NT2/D1 (cell line): ENCODE results near the gene PRKAA1.
A peak's percentile ranks its signal among the peaks of the same experiment; 100 is the strongest.

Source experiments
- DNase-seq: peaks from one replicate; pipeline ENCODE4 v3.0.0-alpha.2; 2011; ENCODE audit warnings: low read depth, low spot score
- H3K27me3 ChIP-seq: 2 replicates; pipeline ENCODE4 v1.6.0; 2011; ENCODE audit warnings: mild to moderate bottlenecking; ENCODE audit not compliant: insufficient read length, insufficient read depth
- H3K36me3 ChIP-seq: 2 replicates; pipeline ENCODE4 v1.6.1; 2011; ENCODE audit warnings: mild to moderate bottlenecking, low read length, mixed read lengths; ENCODE audit not compliant: insufficient read depth, insufficient read length
- H3K4me1 ChIP-seq: 2 replicates; pipeline ENCODE4 v1.5.1; 2011; ENCODE audit not compliant: insufficient read depth, insufficient read length
- H3K4me3 ChIP-seq: 2 replicates; pipeline ENCODE4 v1.5.1; 2011; ENCODE audit warnings: low read depth; ENCODE audit not compliant: insufficient read length
- H3K9ac ChIP-seq: 2 replicates; pipeline ENCODE4 v1.6.0; 2011; ENCODE audit warnings: low read depth; ENCODE audit not compliant: insufficient read length
- H3K9me3 ChIP-seq: 2 replicates; pipeline ENCODE4 v1.5.1; 2011; ENCODE audit warnings: mild to moderate bottlenecking, low read length; ENCODE audit not compliant: insufficient read depth
- SUZ12 ChIP-seq: IDR thresholded peaks from 2 replicates; pipeline ENCODE4 v1.6.1; 2011; ENCODE audit not compliant: insufficient read length, insufficient read depth; ENCODE audit errors: extremely low read depth
- YY1 ChIP-seq: IDR thresholded peaks from 2 replicates; pipeline ENCODE4 v1.6.1; 2011; ENCODE audit not compliant: insufficient read length, insufficient read depth
- ZNF274 ChIP-seq: IDR thresholded peaks from 2 replicates; pipeline ENCODE4 v1.6.1; 2011; ENCODE audit warnings: mild to moderate bottlenecking, low read depth, low read length

Gene PRKAA1

GRCh38 chr5:40775085-40775845, 22.9 kb downstream of the PRKAA1 start:
- no peak overlapping the region for H3K9ac ChIP-seq
- DNase-seq: no peak
- no peak for TF ChIP-seq SUZ12
- TF ChIP-seq YY1: no peak
- TF ChIP-seq ZNF274: no peak
- peaks cover 41% of the 10 kb centered on the region for H3K36me3 ChIP-seq
- no peaks in the 10 kb centered on the region for H3K4me1 ChIP-seq
- H3K9me3 ChIP-seq: no peaks in the 10 kb centered on the region
- no peak overlapping the region for H3K4me3 ChIP-seq
- H3K27me3 ChIP-seq: no peaks in the 10 kb centered on the region

DNA sequence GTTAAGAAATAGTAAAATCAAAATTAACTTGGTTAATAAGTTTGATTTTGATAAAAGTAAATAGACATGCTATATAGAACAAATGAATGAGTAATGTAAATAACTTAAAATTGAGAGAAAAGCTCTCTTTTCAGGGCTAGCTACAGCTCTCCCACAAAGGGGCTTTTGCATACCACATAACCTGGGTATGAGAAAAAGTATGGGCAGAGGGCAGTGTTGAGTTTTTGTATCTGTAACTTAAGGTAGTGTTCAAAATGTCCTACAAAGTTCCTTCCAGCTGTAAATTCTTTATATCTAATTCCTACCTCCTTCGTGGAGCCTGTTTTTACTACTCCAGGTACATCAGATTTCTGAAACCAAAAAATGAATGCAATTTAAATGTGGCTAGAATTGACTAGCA, 23.6 kb downstream of the PRKAA1 start:
- peaks cover 41% of the 10 kb centered on the region for H3K36me3 ChIP-seq
- H3K9me3 ChIP-seq: no peaks in the 10 kb centered on the region
- H3K4me1 ChIP-seq: no peaks in the 10 kb centered on the region
- H3K27me3 ChIP-seq: no peaks in the 10 kb centered on the region
- no peak for DNase-seq
- H3K9ac ChIP-seq: no peak overlapping the region
- TF ChIP-seq YY1 (no peak), SUZ12 (no peak), ZNF274 (no peak)
- no peak overlapping the region for H3K4me3 ChIP-seq

DNA sequence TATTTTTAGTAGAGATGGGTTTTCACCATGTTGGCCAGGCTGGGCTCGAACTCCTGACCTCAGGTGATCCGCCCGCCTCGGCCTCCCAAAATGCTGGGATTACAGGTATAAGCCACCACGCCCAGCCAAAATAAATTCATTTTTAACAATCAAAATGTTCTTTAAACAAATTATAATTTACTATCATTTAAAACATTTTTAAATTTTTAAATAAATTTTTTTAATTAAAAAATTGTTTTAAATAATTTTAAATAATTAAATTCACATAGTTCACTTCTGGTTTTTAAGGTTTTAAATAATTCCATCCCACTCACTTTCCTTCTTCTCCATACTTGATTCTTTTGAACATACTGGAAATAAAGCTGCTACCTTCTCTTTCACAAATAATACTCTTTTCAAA, 27.4 kb downstream of the PRKAA1 start:
- DNase-seq: no peak
- TF ChIP-seq SUZ12 (no peak), YY1 (no peak), ZNF274 (no peak)
- no peaks in the 10 kb centered on the region for H3K4me1 ChIP-seq
- H3K9ac ChIP-seq: no peak overlapping the region
- H3K27me3 ChIP-seq: no peaks in the 10 kb centered on the region
- peaks cover 54% of the 10 kb centered on the region for H3K36me3 ChIP-seq
- no peaks in the 10 kb centered on the region for H3K9me3 ChIP-seq
- H3K4me3 ChIP-seq: no peak overlapping the region

GRCh38 chr5:40762705-40763104, 35.5 kb downstream of the PRKAA1 start:
- Histone ChIP-seq H3K9me3 (no peaks in the 10 kb centered on the region), H3K9ac (no peak overlapping the region), H3K27me3 (no peaks in the 10 kb centered on the region), H3K4me3 (no peak overlapping the region), H3K4me1 (no peaks in the 10 kb centered on the region), H3K36me3 (peaks cover 38% of the 10 kb centered on the region)
- DNase-seq: no peak
- TF ChIP-seq ZNF274: no peak
- no peak for TF ChIP-seq YY1
- TF ChIP-seq SUZ12: no peak

GRCh38 chr5:40757400-40757799, 40.8 kb downstream of the PRKAA1 start:
- H3K36me3 ChIP-seq: peaks cover 2% of the 10 kb centered on the region
- no peak overlapping the region for H3K9ac ChIP-seq
- no peaks in the 10 kb centered on the region for H3K9me3 ChIP-seq
- no peaks in the 10 kb centered on the region for H3K4me1 ChIP-seq
- DNase-seq: no peak
- H3K4me3 ChIP-seq: no peak overlapping the region
- TF ChIP-seq ZNF274 (no peak), SUZ12 (no peak), YY1 (no peak)
- no peaks in the 10 kb centered on the region for H3K27me3 ChIP-seq

DNA sequence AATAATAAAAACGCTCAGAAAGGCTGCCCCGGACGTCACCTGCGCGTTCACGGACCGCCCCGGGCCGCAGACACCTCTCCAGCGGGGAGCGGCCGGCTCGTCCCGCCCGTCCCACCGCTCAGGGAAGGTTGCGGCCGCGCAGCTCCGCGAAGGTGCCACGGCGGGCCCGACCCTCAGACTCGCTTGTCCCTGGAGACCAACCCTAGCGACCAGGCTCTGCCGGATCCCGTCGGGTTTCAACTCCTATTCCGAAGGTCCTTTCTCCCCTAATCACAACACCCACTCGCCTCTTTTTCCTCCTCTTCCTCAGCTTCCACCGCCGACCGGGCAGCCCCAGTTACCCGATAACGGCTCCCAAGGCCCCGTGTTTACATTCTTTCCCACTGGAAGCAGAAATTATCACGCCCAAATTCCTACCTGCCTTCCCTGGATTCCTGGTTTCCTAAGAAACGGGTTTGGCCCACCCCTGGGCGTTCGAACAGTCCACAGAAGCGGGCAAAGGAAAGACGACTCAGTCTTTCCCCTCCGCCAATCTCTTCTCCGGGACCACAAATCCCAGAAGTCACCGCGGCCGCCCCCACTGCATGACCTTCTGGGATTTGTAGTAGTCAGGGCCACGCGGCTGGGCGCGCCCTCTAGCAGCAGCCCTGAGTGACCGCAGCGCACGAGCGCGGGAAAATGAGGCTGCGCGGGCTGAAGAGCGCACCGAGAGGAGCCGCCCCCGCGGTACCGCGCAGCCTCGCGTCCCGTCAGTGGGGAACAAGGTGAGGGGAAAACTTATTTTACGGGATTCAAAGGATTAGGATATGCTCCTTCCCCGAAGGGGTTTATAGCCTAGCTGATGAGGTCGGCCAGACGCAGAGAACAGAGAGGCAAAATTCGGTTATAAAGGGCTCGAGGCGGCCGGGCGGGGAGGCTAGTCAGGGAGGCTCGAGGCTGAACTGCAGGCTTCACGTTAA, 42.5 kb downstream of the PRKAA1 start, which contains the start of gene TTC33:
Gene TTC33 (minus strand): TSS at position 555 of the 959 bp plus-strand sequence. CDS start 8,943 bp downstream, outside the sequence.
- Histone ChIP-seq H3K27me3 (no peaks in the 10 kb centered on the region), H3K36me3 (no peaks in the 10 kb centered on the region), H3K9me3 (no peaks in the 10 kb centered on the region), H3K9ac (peak within 1 kb of the TSS; percentile 86), H3K4me3 (peak within 1 kb of the TSS; percentile 82), H3K4me1 (no peaks in the 10 kb centered on the region)
- DNase-seq: peak; percentile 86
- TF ChIP-seq SUZ12 (no peak), YY1 (no peak), ZNF274 (no peak)

- Histone ChIP-seq H3K36me3 (no peaks in the 10 kb centered on the region), H3K9ac (peak overlapping the region; percentile 86), H3K9me3 (no peaks in the 10 kb centered on the region), H3K4me1 (no peaks in the 10 kb centered on the region), H3K4me3 (peak overlapping the region; percentile 82), H3K27me3 (no peaks in the 10 kb centered on the region)
- TF ChIP-seq SUZ12 (no peak), YY1 (no peak), ZNF274 (no peak)
- DNase-seq: peak; percentile 38
These were observed 43.1 kb downstream of the PRKAA1 start for GRCh38 chr5:40755093-40755406.
